Activated CD4-positive, alpha-beta T cell treated with anti-CD3 and anti-CD28 coated beads for 36 hours (primary cell): Measurements from ENCODE around the gene SMG6. TPM values are rescaled to one million over a fixed set of nuclear protein-coding genes. Genes with fewer than 3 reads are reported as not detected.

Source experiments
- ATAC-seq: fragments of 200-7000 bp; cut with Tn5 transposase; one replicate; pipeline ENCODE4 v1.10.0; 2021; ENCODE audit warnings: mild to moderate bottlenecking, moderate library complexity
- CTCF ChIA-PET: fragments of 350-600 bp; sonication (Branson Sonifier 250); formaldehyde crosslinking; loops from one replicate; lab custom pipeline; 2021; ENCODE audit warnings: antibody characterized with exemption; lab: Charles Lee
- POLR2A ChIA-PET: fragments of 350-600 bp; sonication (Branson Sonifier 250); formaldehyde crosslinking; loops from one replicate; lab custom pipeline; 2021; ENCODE audit warnings: antibody characterized with exemption, inconsistent platforms; lab: Charles Lee
- DNase-seq: peaks from one replicate; pipeline ENCODE4 v3.0.0-alpha.2; 2020
- H3K27ac Mint-ChIP-seq: one replicate; pipeline ENCODE4 v1.8.0; 2021; ENCODE audit warnings: mixed read lengths
- H3K27me3 Mint-ChIP-seq: one replicate; pipeline ENCODE4 v1.8.0; 2021; ENCODE audit warnings: mixed read lengths
- H3K36me3 Mint-ChIP-seq: one replicate; pipeline ENCODE4 v1.8.0; 2021; ENCODE audit warnings: low read depth, mixed read lengths
- H3K4me1 Mint-ChIP-seq: one replicate; pipeline ENCODE4 v1.8.0; 2021; ENCODE audit warnings: mixed read lengths
- H3K4me3 Mint-ChIP-seq: one replicate; pipeline ENCODE4 v1.8.0; 2021; ENCODE audit warnings: mild to moderate bottlenecking, moderate library complexity, mixed read lengths
- H3K9me3 Mint-ChIP-seq: one replicate; pipeline ENCODE4 v1.8.0; 2021; ENCODE audit warnings: low read depth, mixed read lengths
- intact Hi-C, 2 experiments: fragments of 100-400 bp; cut with DNase I in 1 of 2; cut with micrococcal nuclease in 1 of 2; formaldehyde crosslinking; loops; one replicate each; pipeline versions ENCODE4 v1.14.2 to v1.15.1; 2022 to 2024; cut with DNase I, micrococcal nuclease
- total RNA-seq, 2 experiments: library from RNA; stranded (reverse); gene quantifications; one replicate each; pipeline ENCODE4 v1.2.3, GENCODE V29; 2021

SMG6 gene
- total RNA-seq, 2 experiments from 2014 or later: 28.5 to 31.4 TPM

GRCh38 chr17:2107506-2107905, 196.1 kb downstream of the SMG6 start:
- H3K9me3 Mint-ChIP-seq: no peaks in the 10 kb centered on the region
- no peak overlapping the region for H3K27ac Mint-ChIP-seq
- no peaks in the 10 kb centered on the region for H3K27me3 Mint-ChIP-seq
- H3K36me3 Mint-ChIP-seq: peaks cover 10% of the 10 kb centered on the region
- no peak for ATAC-seq
- ChIA-PET POLR2A (interaction anchor here (0.7 kb wide), 1 partner anchor 203 kb away, joined by 3 read pairs; no protein-coding TSS in a partner anchor), CTCF (interaction anchor here (0.6 kb wide), 1 partner anchor 216 kb away, joined by 4 read pairs; no protein-coding TSS in a partner anchor)
- DNase-seq: no peak
- H3K4me3 Mint-ChIP-seq: no peak overlapping the region
- intact Hi-C loops: no loop called here
- H3K4me1 Mint-ChIP-seq: peaks cover 7% of the 10 kb centered on the region

- ChIA-PET CTCF (interaction anchor here (0.6 kb wide), 1 partner anchor 215 kb away, joined by 4 read pairs; no protein-coding TSS in a partner anchor), POLR2A (interaction anchor here (0.7 kb wide), 1 partner anchor 203 kb away, joined by 3 read pairs; no protein-coding TSS in a partner anchor)
- Mint-ChIP-seq H3K4me1 (peaks cover 8% of the 10 kb centered on the region), H3K36me3 (peaks cover 10% of the 10 kb centered on the region), H3K27me3 (no peaks in the 10 kb centered on the region), H3K4me3 (no peak overlapping the region), H3K9me3 (no peaks in the 10 kb centered on the region), H3K27ac (no peak overlapping the region)
- DNase-seq: no peak
- intact Hi-C loops: no loop called here
- ATAC-seq: no peak
Observed at GRCh38 chr17:2107050-2107449, 196.5 kb downstream of the SMG6 start.

GRCh38 chr17:2106308-2106955, 197.2 kb downstream of the SMG6 start:
- no peak overlapping the region for H3K27ac Mint-ChIP-seq
- H3K4me1 Mint-ChIP-seq: peaks cover 13% of the 10 kb centered on the region
- H3K4me3 Mint-ChIP-seq: no peak overlapping the region
- POLR2A ChIA-PET: interaction anchor here (0.6 kb wide), 1 partner anchor 220 kb away, joined by 3 read pairs; no protein-coding TSS in a partner anchor
- H3K36me3 Mint-ChIP-seq: peaks cover 6% of the 10 kb centered on the region
- CTCF ChIA-PET: no interaction called here
- no peaks in the 10 kb centered on the region for H3K27me3 Mint-ChIP-seq
- intact Hi-C loops: no loop called here
- H3K9me3 Mint-ChIP-seq: no peaks in the 10 kb centered on the region
- no peak for ATAC-seq
- no peak for DNase-seq

- CTCF ChIA-PET: interaction anchor here (0.7 to 0.8 kb wide), 2 partner anchors 11 to 152 kb away, joined by 3 read pairs; no protein-coding TSS in a partner anchor
- intact Hi-C loops: no loop called here
- Mint-ChIP-seq H3K36me3 (peaks cover 6% of the 10 kb centered on the region), H3K27me3 (no peaks in the 10 kb centered on the region), H3K4me3 (no peak overlapping the region), H3K9me3 (no peaks in the 10 kb centered on the region), H3K4me1 (peaks cover 20% of the 10 kb centered on the region), H3K27ac (no peak overlapping the region)
- ATAC-seq (no peak), DNase-seq (no peak)
- POLR2A ChIA-PET: interaction anchor here (0.6 kb wide), 1 partner anchor 219 kb away, joined by 3 read pairs; no protein-coding TSS in a partner anchor
Observed at GRCh38 chr17:2105663-2106062, 197.9 kb downstream of the SMG6 start.

- ChIA-PET POLR2A (no interaction called here), CTCF (interaction anchor here (0.7 to 2.6 kb wide), 6 partner anchors 8 to 235 kb away, joined by 3 to 7 read pairs (median 3); no protein-coding TSS in a partner anchor)
- H3K4me3 Mint-ChIP-seq: no peak overlapping the region
- H3K9me3 Mint-ChIP-seq: no peaks in the 10 kb centered on the region
- no peak overlapping the region for H3K27ac Mint-ChIP-seq
- DNase-seq: no peak
- H3K36me3 Mint-ChIP-seq: peaks cover 6% of the 10 kb centered on the region
- no peaks in the 10 kb centered on the region for H3K27me3 Mint-ChIP-seq
- no peak for ATAC-seq
- intact Hi-C loops: no loop called here
- peaks cover 20% of the 10 kb centered on the region for H3K4me1 Mint-ChIP-seq
Observed at GRCh38 chr17:2102931-2103809, 200.4 kb downstream of the SMG6 start.

GRCh38 chr17:2101448-2102257, 201.9 kb downstream of the SMG6 start:
- Mint-ChIP-seq H3K27me3 (no peaks in the 10 kb centered on the region), H3K27ac (peak overlapping the region; percentile 28), H3K9me3 (no peaks in the 10 kb centered on the region), H3K4me3 (no peak overlapping the region), H3K4me1 (peaks cover 20% of the 10 kb centered on the region), H3K36me3 (peaks cover 6% of the 10 kb centered on the region)
- intact Hi-C loops: no loop called here
- POLR2A ChIA-PET: interaction anchor here (1.0 kb wide), 1 partner anchor 12 kb away, joined by 4 read pairs; no protein-coding TSS in a partner anchor
- DNase-seq: peak; percentile 80
- CTCF ChIA-PET: interaction anchor here (0.6 to 2.6 kb wide), 5 partner anchors 11 to 586 kb away, joined by 3 to 7 read pairs (median 3); no protein-coding TSS in a partner anchor
- ATAC-seq: peak; percentile 87

GRCh38 chr17:2095536-2095910, 208.1 kb downstream of the SMG6 start:
- H3K4me1 Mint-ChIP-seq: peaks cover 14% of the 10 kb centered on the region
- intact Hi-C loops: no loop called here
- no peak overlapping the region for H3K27ac Mint-ChIP-seq
- H3K9me3 Mint-ChIP-seq: no peaks in the 10 kb centered on the region
- POLR2A ChIA-PET: interaction anchor here (0.5 to 0.7 kb wide), 2 partner anchors 119 to 192 kb away, joined by 3 read pairs; no protein-coding TSS in a partner anchor
- no peak for ATAC-seq
- no peak for DNase-seq
- peaks cover 8% of the 10 kb centered on the region for H3K36me3 Mint-ChIP-seq
- no peak overlapping the region for H3K4me3 Mint-ChIP-seq
- H3K27me3 Mint-ChIP-seq: no peaks in the 10 kb centered on the region
- CTCF ChIA-PET: interaction anchor here (1.2 kb wide), 1 partner anchor 149 kb away, joined by 4 read pairs; no protein-coding TSS in a partner anchor

GRCh38 chr17:2094891-2095535, 208.6 kb downstream of the SMG6 start:
- ATAC-seq: no peak
- POLR2A ChIA-PET: interaction anchor here (0.5 to 0.7 kb wide), 3 partner anchors 50 to 193 kb away, joined by 3 to 11 read pairs (median 3); no protein-coding TSS in a partner anchor

GRCh38 chr17:2093349-2093748, 210.2 kb downstream of the SMG6 start:
- ChIA-PET POLR2A (no interaction called here), CTCF (interaction anchor here (1.8 kb wide), 1 partner anchor 151 kb away, joined by 10 read pairs; no protein-coding TSS in a partner anchor)
- Mint-ChIP-seq H3K9me3 (no peaks in the 10 kb centered on the region), H3K27ac (no peak overlapping the region), H3K36me3 (peaks cover 10% of the 10 kb centered on the region), H3K4me3 (no peak overlapping the region), H3K27me3 (no peaks in the 10 kb centered on the region), H3K4me1 (peaks cover 35% of the 10 kb centered on the region)
- no peak for DNase-seq
- intact Hi-C loops: no loop called here
- no peak for ATAC-seq

More at GRCh38 chr17:2094891-2095535, 208.6 kb downstream of the SMG6 start:
- peaks cover 8% of the 10 kb centered on the region for H3K36me3 Mint-ChIP-seq
- CTCF ChIA-PET: interaction anchor here (0.5 to 1.8 kb wide), 5 partner anchors 9 to 150 kb away, joined by 3 to 10 read pairs (median 3); no protein-coding TSS in a partner anchor
- intact Hi-C loops: no loop called here
- no peak for DNase-seq
- no peaks in the 10 kb centered on the region for H3K27me3 Mint-ChIP-seq
- H3K27ac Mint-ChIP-seq: no peak overlapping the region
- no peaks in the 10 kb centered on the region for H3K9me3 Mint-ChIP-seq
- no peak overlapping the region for H3K4me3 Mint-ChIP-seq
- peaks cover 19% of the 10 kb centered on the region for H3K4me1 Mint-ChIP-seq

GRCh38 chr17:2092253-2092652, 211.3 kb downstream of the SMG6 start:
- Mint-ChIP-seq H3K4me1 (peaks cover 46% of the 10 kb centered on the region), H3K27me3 (no peaks in the 10 kb centered on the region), H3K36me3 (peaks cover 13% of the 10 kb centered on the region), H3K9me3 (no peaks in the 10 kb centered on the region), H3K4me3 (no peak overlapping the region), H3K27ac (no peak overlapping the region)
- ChIA-PET CTCF (interaction anchor here (0.6 to 5.3 kb wide), 2 partner anchors 152 to 398 kb away, joined by 3 to 25 read pairs; no protein-coding TSS in a partner anchor), POLR2A (no interaction called here)
- DNase-seq (no peak), ATAC-seq (no peak)
- intact Hi-C loops: no loop called here
